GM12891 (cell line): ENCODE measurements around the gene RAPGEF4.

Experiments
- POLR2A ChIP-seq: IDR thresholded peaks from 2 replicates; pipeline ENCODE4 v1.6.1; 2011; ENCODE audit warnings: low read depth, low read length, control low read depth
- POLR2AphosphoS5 ChIP-seq: IDR thresholded peaks from 2 replicates; pipeline ENCODE4 v1.6.1; 2011; ENCODE audit warnings: low read depth, low read length, control low read depth
- TAF1 ChIP-seq: IDR thresholded peaks from 2 replicates; pipeline ENCODE4 v1.6.1; 2011; ENCODE audit warnings: low read depth, low read length, control low read depth

- TF ChIP-seq POLR2A (no peak), TAF1 (no peak), POLR2AphosphoS5 (no peak)
Observed at GRCh38 chr2:172836827-172837226, 101.2 kb downstream of the RAPGEF4 start.
